ENCODE measurements around the gene SPTBN5.

DNA sequence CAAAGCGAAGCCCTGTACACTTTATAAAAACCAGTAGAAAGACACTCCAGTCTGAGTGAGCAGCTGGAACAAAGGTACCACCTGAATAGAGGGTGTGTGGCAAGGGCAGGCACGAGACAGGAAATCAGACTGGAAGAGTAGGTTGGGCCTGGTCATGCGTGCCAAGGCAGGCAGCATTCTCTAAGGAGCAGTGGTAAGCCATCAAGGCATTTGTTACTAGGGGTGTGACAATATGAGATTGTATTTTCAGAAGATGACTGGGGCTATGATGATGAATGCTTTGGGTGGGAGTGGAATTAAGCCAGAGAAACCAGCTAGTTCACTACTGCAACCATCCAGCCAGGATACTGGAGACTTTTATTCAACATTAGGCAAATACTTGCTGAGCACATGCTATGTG, 61.0 kb downstream of the SPTBN5 start:
- TF ChIP-seq, protein P1, sequence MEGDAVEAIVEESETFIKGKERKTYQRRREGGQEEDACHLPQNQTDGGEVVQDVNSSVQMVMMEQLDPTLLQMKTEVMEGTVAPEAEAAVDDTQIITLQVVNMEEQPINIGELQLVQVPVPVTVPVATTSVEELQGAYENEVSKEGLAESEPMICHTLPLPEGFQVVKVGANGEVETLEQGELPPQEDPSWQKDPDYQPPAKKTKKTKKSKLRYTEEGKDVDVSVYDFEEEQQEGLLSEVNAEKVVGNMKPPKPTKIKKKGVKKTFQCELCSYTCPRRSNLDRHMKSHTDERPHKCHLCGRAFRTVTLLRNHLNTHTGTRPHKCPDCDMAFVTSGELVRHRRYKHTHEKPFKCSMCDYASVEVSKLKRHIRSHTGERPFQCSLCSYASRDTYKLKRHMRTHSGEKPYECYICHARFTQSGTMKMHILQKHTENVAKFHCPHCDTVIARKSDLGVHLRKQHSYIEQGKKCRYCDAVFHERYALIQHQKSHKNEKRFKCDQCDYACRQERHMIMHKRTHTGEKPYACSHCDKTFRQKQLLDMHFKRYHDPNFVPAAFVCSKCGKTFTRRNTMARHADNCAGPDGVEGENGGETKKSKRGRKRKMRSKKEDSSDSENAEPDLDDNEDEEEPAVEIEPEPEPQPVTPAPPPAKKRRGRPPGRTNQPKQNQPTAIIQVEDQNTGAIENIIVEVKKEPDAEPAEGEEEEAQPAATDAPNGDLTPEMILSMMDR (IDR thresholded peaks at IDR 0.05; ENCODE audit: low read depth, low read length, poor library complexity, severe bottlenecking), result no peak
- TF ChIP-seq EZH2phosphoT487 (IDR thresholded peaks at IDR 0.05; ENCODE audit: borderline replicate concordance, low read length), result no peak

All from DOHH2 (cell line).